ENCODE measurements around the gene BSN.

DNA sequence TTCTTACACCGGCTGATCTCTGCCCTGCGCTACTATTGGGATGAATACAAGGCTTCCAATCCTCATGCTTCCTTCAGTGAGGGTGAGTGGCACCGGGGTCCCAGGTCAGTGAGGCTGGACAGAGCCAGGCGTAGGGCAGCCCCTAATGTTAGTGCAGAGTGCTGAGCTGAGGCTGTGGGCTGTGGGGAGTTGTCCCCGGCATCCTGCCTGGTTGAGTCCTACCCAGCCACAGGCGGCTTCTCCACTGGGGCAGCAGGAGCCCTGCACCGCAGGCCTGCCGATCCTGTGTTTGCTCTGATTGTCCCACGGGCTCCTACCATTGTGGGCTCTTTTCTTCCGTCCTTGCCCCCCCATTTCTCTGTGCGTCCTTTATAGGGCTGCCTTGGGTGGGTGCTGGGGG, 148.4 kb downstream of the BSN start:
- TF ChIP-seq SIN3A (IDR thresholded peaks at IDR 0.05; ENCODE audit: borderline replicate concordance, insufficient read depth, low read length) (no peak), POLR2AphosphoS5 (IDR thresholded peaks at IDR 0.05; ENCODE audit: low read depth, low read length) (no peak), TAF1 (IDR thresholded peaks at IDR 0.05; ENCODE audit: borderline replicate concordance, insufficient read depth, low read length) (no peak)
